ENCODE data around the gene SLC18A3. TPM values are rescaled to one million over a fixed set of nuclear protein-coding genes. Genes with fewer than 3 reads are reported as not detected.

Gene SLC18A3
- total RNA-seq, 2 experiments from 2014 or later: not detected

- no peak for DNase-seq
- no peak overlapping the region for H3K4me3 ChIP-seq (ENCODE audit: low read length)
- ChIA-PET CTCF (no interaction called here), POLR2A (no interaction called here)
- no peaks in the 10 kb centered on the region for H3K9me3 ChIP-seq (ENCODE audit: control insufficient read depth in 1 of 2, insufficient read depth in 1 of 2, low read length in 2 of 2)
- H3K36me3 Mint-ChIP-seq (ENCODE audit: low read depth): no peaks in the 10 kb centered on the region
- H3K4me1 ChIP-seq (ENCODE audit: insufficient read depth, low read length): no peaks in the 10 kb centered on the region
- intact Hi-C loops (cut with DNase I, micrococcal nuclease): no loop called here
- H3K4me3 Mint-ChIP-seq: no peak overlapping the region
- peaks cover 56% of the 10 kb centered on the region for H3K27me3 Mint-ChIP-seq
- H3K27me3 ChIP-seq (ENCODE audit: control insufficient read depth in 1 of 2, insufficient read depth in 2 of 2, low read length in 2 of 2): peaks cover 2 to 18% of the 10 kb centered on the region in 2 experiments
- no peak for TF ChIP-seq CTCF (IDR thresholded peaks at IDR 0.05)
- H3K27ac Mint-ChIP-seq: no peak overlapping the region
- H3K27ac ChIP-seq (ENCODE audit: low read depth in 1 of 2, low read length in 2 of 2): no peak overlapping the region
- H3K9me3 Mint-ChIP-seq: no peaks in the 10 kb centered on the region
- no peak for ATAC-seq (ENCODE audit: poor library complexity)
- H3K36me3 ChIP-seq (ENCODE audit: insufficient read depth, low read length): no peaks in the 10 kb centered on the region
- no peaks in the 10 kb centered on the region for H3K4me1 Mint-ChIP-seq (ENCODE audit: low read depth)
Observed at GRCh38 chr10:49579621-49580020, 30.5 kb upstream of the SLC18A3 start.

GRCh38 chr10:49585387-49585786 is 24.7 kb upstream of the SLC18A3 start:
- TF ChIP-seq CTCF (IDR thresholded peaks at IDR 0.05): no peak
- intact Hi-C loops (cut with DNase I, micrococcal nuclease): no loop called here
- Histone ChIP-seq H3K27me3 (ENCODE audit: control insufficient read depth in 1 of 2, insufficient read depth in 2 of 2, low read length in 2 of 2) (peaks cover 0 to 2% of the 10 kb centered on the region in 2 experiments), H3K4me3 (ENCODE audit: low read length) (no peak overlapping the region), H3K36me3 (ENCODE audit: insufficient read depth, low read length) (no peaks in the 10 kb centered on the region), H3K9me3 (ENCODE audit: control insufficient read depth in 1 of 2, insufficient read depth in 1 of 2, low read length in 2 of 2) (no peaks in the 10 kb centered on the region), H3K4me1 (ENCODE audit: insufficient read depth, low read length) (no peaks in the 10 kb centered on the region), H3K27ac (ENCODE audit: low read depth in 1 of 2, low read length in 2 of 2) (no peak overlapping the region)
- peaks cover 41% of the 10 kb centered on the region for H3K27me3 Mint-ChIP-seq
- ATAC-seq (ENCODE audit: poor library complexity) (no peak), DNase-seq (no peak)
- no peak overlapping the region for H3K4me3 Mint-ChIP-seq
- no peaks in the 10 kb centered on the region for H3K4me1 Mint-ChIP-seq (ENCODE audit: low read depth)
- CTCF ChIA-PET: no interaction called here
- no peaks in the 10 kb centered on the region for H3K36me3 Mint-ChIP-seq (ENCODE audit: low read depth)
- POLR2A ChIA-PET: no interaction called here
- peaks cover 2% of the 10 kb centered on the region for H3K9me3 Mint-ChIP-seq
- no peak overlapping the region for H3K27ac Mint-ChIP-seq

GRCh38 chr10:49587981-49588380 is 22.1 kb upstream of the SLC18A3 start:
- no peaks in the 10 kb centered on the region for H3K4me1 Mint-ChIP-seq (ENCODE audit: low read depth)

More at GRCh38 chr10:49587981-49588380, 22.1 kb upstream of the SLC18A3 start:
- ChIA-PET CTCF (no interaction called here), POLR2A (no interaction called here)
- Histone ChIP-seq H3K4me1 (ENCODE audit: insufficient read depth, low read length) (no peaks in the 10 kb centered on the region), H3K4me3 (ENCODE audit: low read length) (no peak overlapping the region), H3K27me3 (ENCODE audit: control insufficient read depth in 1 of 2, insufficient read depth in 2 of 2, low read length in 2 of 2) (peaks cover 4 to 7% of the 10 kb centered on the region in 2 experiments), H3K36me3 (ENCODE audit: insufficient read depth, low read length) (no peaks in the 10 kb centered on the region), H3K27ac (ENCODE audit: low read depth in 1 of 2, low read length in 2 of 2) (no peak overlapping the region), H3K9me3 (ENCODE audit: control insufficient read depth in 1 of 2, insufficient read depth in 1 of 2, low read length in 2 of 2) (no peaks in the 10 kb centered on the region)
- Mint-ChIP-seq H3K27me3 (peaks cover 42% of the 10 kb centered on the region), H3K36me3 (ENCODE audit: low read depth) (no peaks in the 10 kb centered on the region), H3K4me3 (no peak overlapping the region), H3K9me3 (peaks cover 2% of the 10 kb centered on the region), H3K27ac (no peak overlapping the region)
- no peak for TF ChIP-seq CTCF (IDR thresholded peaks at IDR 0.05)
- no peak for DNase-seq
- ATAC-seq (ENCODE audit: poor library complexity): no peak
- intact Hi-C loops (cut with DNase I, micrococcal nuclease): no loop called here
